HG02884 (cell line): Measurements from ENCODE around the gene MYO1H.

ENCODE experiments used
- ATAC-seq: cut with Tn5 transposase; IDR thresholded peaks from one replicate; pipeline ENCODE4 v1.9.1; 2021; ENCODE audit warnings: mild to moderate bottlenecking, moderate library complexity; ENCODE audit not compliant: unreplicated experiment

MYO1H gene

GRCh38 chr12:109336593-109336992 lies 11.1 kb upstream of the MYO1H start:
- ATAC-seq, result no peak

DNA sequence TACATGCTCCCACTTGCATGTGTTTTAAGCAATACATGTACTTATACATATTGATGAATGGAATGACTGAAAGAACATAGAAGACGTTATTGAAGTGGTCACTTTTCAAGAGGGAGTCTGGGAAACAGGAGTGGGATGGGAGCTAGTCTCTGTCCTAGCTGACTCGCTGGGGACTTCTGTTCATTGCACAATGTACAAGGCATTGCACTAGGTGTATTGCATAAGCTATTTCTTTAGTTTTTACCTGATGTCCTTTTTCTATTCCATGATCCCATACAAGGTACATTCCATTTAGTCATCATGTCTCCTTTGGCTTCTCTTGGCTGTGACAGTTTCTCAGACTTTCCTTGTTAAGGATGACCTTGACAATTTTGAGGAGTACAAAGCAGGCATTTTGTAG lies 4.0 kb upstream of the MYO1H start:
- no peak for ATAC-seq

GRCh38 chr12:109345428-109345827 lies 2.3 kb upstream of the MYO1H start:
- no peak for ATAC-seq

- no peak for ATAC-seq
Measured at GRCh38 chr12:109346920-109347319, 780 bp upstream of the MYO1H start.

GRCh38 chr12:109352184-109352583 lies 4.5 kb downstream of the MYO1H start:
- ATAC-seq, result no peak

GRCh38 chr12:109356577-109356976 lies 8.9 kb downstream of the MYO1H start:
- ATAC-seq, result no peak

- ATAC-seq, result no peak
Measured at GRCh38 chr12:109357032-109357431, 9.3 kb downstream of the MYO1H start.

GRCh38 chr12:109358154-109358869 lies 10.6 kb downstream of the MYO1H start:
- ATAC-seq, result peak; percentile 89

DNA sequence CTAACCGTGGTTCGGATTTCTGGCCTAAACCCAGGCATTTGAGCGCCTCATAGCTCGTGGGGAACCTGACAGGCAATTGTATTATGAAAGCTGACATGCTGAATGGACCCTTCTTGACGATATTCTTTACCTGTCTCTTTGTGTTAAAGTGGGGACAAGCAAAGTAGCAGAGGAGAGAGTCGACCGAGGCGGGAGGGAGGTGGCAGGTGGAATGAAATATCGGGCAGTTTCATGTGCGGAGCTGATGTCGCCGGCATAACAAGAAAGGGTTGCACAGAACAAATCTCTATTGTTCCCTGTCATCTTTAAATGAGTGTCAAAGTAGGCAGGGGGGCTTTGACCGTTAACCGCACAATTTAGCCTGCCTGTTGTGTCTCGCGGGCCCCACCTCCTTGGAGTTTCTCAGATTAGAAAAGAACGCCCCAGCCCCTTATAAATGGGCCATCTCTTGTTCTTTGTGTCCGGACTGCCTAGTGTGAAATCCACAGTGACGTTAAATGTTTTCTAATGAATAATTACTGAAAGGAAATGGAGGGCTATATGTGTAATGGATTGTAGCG lies 11.5 kb downstream of the MYO1H start:
- no peak for ATAC-seq

DNA sequence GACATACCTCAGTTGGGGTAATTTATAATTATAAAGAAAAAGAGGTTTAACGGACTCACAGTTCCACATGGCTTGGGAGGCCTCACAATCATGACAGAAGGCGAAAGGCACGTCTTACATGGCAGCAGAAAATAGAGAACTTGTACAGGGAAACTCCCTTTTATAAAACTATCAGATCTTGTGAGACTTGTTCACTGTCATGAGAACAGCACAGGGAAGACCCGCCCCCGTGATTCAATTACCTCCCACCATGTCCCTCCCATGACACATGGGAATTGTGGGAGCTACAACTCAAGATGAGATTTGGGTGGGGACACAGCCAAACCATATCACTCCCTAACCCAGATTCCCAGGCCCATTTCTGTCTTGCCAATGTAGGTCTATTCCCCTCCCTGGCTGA lies 22.1 kb downstream of the MYO1H start:
- ATAC-seq, result no peak

- ATAC-seq, result no peak
Measured at GRCh38 chr12:109377139-109377685, 29.5 kb downstream of the MYO1H start.

DNA sequence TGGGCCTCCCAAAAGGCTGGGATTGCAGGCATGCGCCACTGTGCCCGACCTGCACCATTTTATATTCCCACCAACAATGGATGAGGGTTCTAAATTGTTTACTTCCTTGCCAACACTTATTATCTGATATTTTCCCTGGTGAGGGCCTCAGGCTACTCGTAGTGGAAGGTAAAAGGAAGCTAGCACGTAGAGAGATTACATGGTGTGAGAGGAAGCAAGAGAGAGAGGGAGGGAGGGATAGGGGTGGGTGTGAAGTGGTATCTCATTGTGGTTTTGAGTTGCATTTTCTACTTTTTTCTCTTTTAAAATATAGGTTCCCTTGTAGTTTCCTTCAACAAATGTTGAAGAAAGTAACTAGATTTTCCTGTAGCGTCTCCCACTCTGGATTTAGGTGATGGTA lies 30.9 kb downstream of the MYO1H start:
- no peak for ATAC-seq

DNA sequence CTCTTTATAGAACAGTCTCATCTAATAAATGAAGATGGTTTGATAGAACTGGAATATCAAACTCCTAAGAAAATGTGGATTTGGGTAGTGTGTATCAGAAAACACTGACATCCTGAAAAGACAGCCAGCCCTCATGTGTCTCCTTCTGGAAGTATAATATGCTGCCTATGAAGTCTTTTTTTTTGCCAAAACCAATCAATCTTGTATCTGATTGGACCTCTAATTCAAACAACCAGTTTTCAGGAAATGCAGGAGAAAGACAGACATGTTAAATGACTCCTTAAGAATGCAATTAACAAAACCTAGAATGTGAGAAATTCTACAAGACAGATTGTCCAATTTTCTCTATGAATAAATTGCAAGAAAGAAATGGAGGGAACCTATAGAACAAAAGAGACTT lies 34.3 kb downstream of the MYO1H start:
- ATAC-seq, result no peak

GRCh38 chr12:109383240-109383639 lies 35.5 kb downstream of the MYO1H start:
- ATAC-seq, result no peak

DNA sequence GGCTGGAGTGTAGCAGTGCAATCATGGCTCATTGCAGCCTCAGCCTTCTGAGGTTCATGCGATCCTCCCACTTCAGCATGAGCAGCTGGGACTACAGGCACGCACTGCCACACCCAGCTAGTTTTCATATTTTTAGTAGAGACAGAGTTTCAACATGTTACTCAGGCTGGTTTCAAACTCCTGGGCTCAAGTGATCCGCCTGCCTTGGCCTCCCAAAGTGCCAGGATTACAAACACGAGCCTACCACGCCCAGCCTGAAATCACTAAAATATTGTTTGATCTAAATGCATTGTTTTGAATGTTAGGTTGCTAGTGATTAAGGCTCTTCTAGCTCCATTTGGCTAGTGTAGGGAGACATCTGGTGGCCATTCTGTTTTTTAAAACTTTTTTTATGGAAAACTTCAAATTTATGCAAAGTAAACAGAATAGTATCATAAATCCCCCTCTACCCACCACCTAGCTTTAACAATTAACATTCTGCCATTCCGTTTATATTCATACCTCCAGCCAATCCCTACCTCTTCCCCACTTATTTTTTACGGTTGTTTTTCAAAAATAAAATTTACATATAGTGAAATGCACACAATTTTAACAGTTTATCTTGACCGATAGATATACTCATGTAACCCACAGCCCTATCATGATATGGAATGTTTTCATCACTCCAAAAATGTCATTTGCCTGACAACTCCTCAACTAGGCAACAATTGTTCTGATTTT lies 37.8 kb downstream of the MYO1H start:
- no peak for ATAC-seq

DNA sequence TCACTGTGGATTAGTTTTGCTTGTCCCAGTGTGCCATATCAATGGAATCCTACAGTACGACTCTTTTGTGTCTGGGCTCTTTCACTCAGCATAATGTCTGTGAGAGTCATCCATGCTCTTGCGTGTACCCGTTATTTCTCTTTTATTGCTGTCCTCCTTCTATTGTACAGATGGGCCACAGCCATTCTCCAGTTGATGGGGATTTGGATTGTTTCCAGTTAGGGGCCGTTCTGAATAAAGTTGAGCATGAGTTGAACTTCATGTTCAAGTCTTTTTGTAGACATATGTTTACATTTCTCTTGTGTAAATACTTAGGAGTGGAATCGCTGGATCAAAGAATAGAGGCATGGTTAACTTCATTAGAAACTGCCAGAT lies 38.3 kb downstream of the MYO1H start:
- no peak for ATAC-seq

GRCh38 chr12:109387425-109388166 lies 39.9 kb downstream of the MYO1H start:
- no peak for ATAC-seq

GRCh38 chr12:109388167-109388563 lies 40.5 kb downstream of the MYO1H start:
- no peak for ATAC-seq

DNA sequence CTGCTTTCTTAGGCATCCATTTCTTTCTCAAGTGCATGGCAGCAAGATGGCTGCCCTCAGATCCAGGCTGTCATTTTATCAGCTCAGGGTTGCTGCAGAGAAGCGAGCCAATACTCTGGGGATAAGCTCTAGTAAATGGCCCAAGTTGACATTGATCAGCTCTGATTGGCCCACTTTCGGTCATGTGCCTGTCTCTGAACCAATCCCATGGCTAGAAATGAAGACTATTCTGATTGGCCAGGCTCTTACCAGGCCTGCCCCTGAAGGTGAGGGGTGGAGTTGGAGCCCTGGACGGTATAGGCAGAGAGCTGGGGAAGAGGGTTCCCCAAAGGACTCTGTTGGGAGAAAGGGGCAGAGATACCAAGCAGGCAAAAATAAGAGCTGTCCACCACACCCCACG lies 41.4 kb downstream of the MYO1H start:
- ATAC-seq, result no peak

- ATAC-seq, result no peak
Measured at GRCh38 chr12:109393437-109394345, 46.0 kb downstream of the MYO1H start.
